A673 (cell line): ENCODE results near the gene HOXD9. TPM values are rescaled to one million over a fixed set of nuclear protein-coding genes. Genes with fewer than 3 reads are reported as not detected.

Experiments
- BruUV-seq: library from RNA; stranded (reverse); fragments of 400-500 nt; replicated peaks from 2 replicates; lab custom pipeline; 2021; lab: Mats Ljungman, UMichigan
- CTCF ChIA-PET: fragments of 300-600 bp; sonication (Branson Sonifier 250); formaldehyde crosslinking; loops from one replicate; lab custom pipeline; 2022; ENCODE audit warnings: antibody characterized with exemption; lab: Charles Lee
- POLR2A ChIA-PET: fragments of 300-600 bp; sonication (Branson Sonifier 250); formaldehyde crosslinking; loops from one replicate; lab custom pipeline; 2022; ENCODE audit warnings: antibody characterized with exemption; ENCODE audit not compliant: low non-redundant PET; lab: Charles Lee
- DNase-seq: peaks from one replicate; pipeline ENCODE4 v3.0.0-alpha.2; 2015; ENCODE audit warnings: low spot score
- H3K27ac ChIP-seq: fragments of 200-600 bp; sonication (generic); 2 replicates; pipeline ENCODE4 v1.5.1; 2016; ENCODE audit warnings: mixed run types, low read depth, mild to moderate bottlenecking, mixed read lengths, antibody characterized with exemption, low read length; ENCODE audit not compliant: poor library complexity, severe bottlenecking
- H3K27me3 ChIP-seq: fragments of 200-600 bp; sonication (generic); replicated peaks from 2 replicates; pipeline ENCODE4 v1.6.1; 2017; ENCODE audit warnings: mixed run types, low read depth, mild to moderate bottlenecking, mixed read lengths, antibody characterized with exemption, low read length; ENCODE audit not compliant: insufficient read depth, poor library complexity
- H3K36me3 ChIP-seq: fragments of 200-600 bp; sonication (generic); 2 replicates; pipeline ENCODE4 v1.6.1; 2016; ENCODE audit warnings: mixed run types, mild to moderate bottlenecking, mixed read lengths, antibody characterized with exemption, low read length; ENCODE audit not compliant: insufficient read depth, poor library complexity, severe bottlenecking
- H3K4me1 ChIP-seq: fragments of 200-600 bp; sonication (generic); 2 replicates; pipeline ENCODE4 v1.6.1; 2017; ENCODE audit warnings: mixed run types, mild to moderate bottlenecking, mixed read lengths, antibody characterized with exemption, low read length; ENCODE audit not compliant: insufficient read depth, poor library complexity, severe bottlenecking
- H3K4me3 ChIP-seq: fragments of 200-600 bp; sonication (generic); 2 replicates; pipeline ENCODE4 v1.5.1; 2016; ENCODE audit warnings: low read depth, mixed run types, mild to moderate bottlenecking, mixed read lengths, low read length; ENCODE audit not compliant: poor library complexity, severe bottlenecking
- H3K9me3 ChIP-seq: fragments of 200-600 bp; sonication (generic); 2 replicates; pipeline ENCODE4 v1.6.1; 2016; ENCODE audit warnings: mixed run types, low read depth, mild to moderate bottlenecking, mixed read lengths, antibody characterized with exemption, low read length; ENCODE audit not compliant: poor library complexity, severe bottlenecking
- CTCF ChIP-seq: fragments of 300-800, 200-600 bp; sonication (generic); conservative IDR thresholded peaks from 2 replicates; pipeline ENCODE4 v1.5.1; 2017; ENCODE audit warnings: low read depth, mild to moderate bottlenecking, antibody characterized with exemption, low read length, moderate library complexity, mixed read lengths
- EZH2 ChIP-seq: fragments of 200-600 bp; sonication (generic); IDR thresholded peaks from 2 replicates; pipeline ENCODE4 v1.6.1; 2017; ENCODE audit warnings: borderline replicate concordance, low read depth, mild to moderate bottlenecking, mixed read lengths, antibody characterized with exemption, low read length; ENCODE audit not compliant: poor library complexity, severe bottlenecking
- intact Hi-C: fragments of 100-400 bp; cut with micrococcal nuclease; formaldehyde crosslinking; loops from one replicate; pipeline ENCODE4 v1.10.0; 2022; ENCODE audit not compliant: unreplicated experiment
- total RNA-seq: library from RNA; stranded (reverse); gene quantifications from 2 replicates; pipeline ENCODE4 v1.2.3, GENCODE V29; 2021

Gene HOXD9
- total RNA-seq, 1 experiment from 2014 or later: 63.0 TPM

- no peaks in the 10 kb centered on the region for H3K27me3 ChIP-seq
- BruUV-seq: no TSS peak
- peak; percentile 91 for DNase-seq
- POLR2A ChIA-PET: interaction anchor here (1.1 kb wide), 1 partner anchor 15 kb away, joined by 4 read pairs; no protein-coding TSS in a partner anchor
- TF ChIP-seq EZH2 (no peak), CTCF (peak; percentile 96)
- peak overlapping the region; percentile 73 for H3K4me3 ChIP-seq
- peaks cover 61% of the 10 kb centered on the region for H3K36me3 ChIP-seq
- H3K27ac ChIP-seq: peak overlapping the region; percentile 88
- no peaks in the 10 kb centered on the region for H3K9me3 ChIP-seq
- intact Hi-C loops: no loop called here
- CTCF ChIA-PET: interaction anchor here (0.5 to 2.4 kb wide), 6 partner anchors 11 to 543 kb away, joined by 3 to 7 read pairs (median 4); partner anchors contain the start of gene HOXD9
- H3K4me1 ChIP-seq: peaks cover 3% of the 10 kb centered on the region
These were observed 11.2 kb upstream of the HOXD9 start for GRCh38 chr2:176111309-176111663.

GRCh38 chr2:176111846-176112374 is 10.6 kb upstream of the HOXD9 start:
- DNase-seq: no peak
- Histone ChIP-seq H3K9me3 (no peaks in the 10 kb centered on the region), H3K4me3 (peak overlapping the region; percentile 73), H3K27ac (peak overlapping the region; percentile 88), H3K4me1 (peaks cover 6% of the 10 kb centered on the region), H3K27me3 (no peaks in the 10 kb centered on the region), H3K36me3 (peaks cover 67% of the 10 kb centered on the region)
- ChIA-PET CTCF (interaction anchor here (0.5 to 2.4 kb wide), 3 partner anchors 10 to 542 kb away, joined by 4 to 7 read pairs (median 5); partner anchors contain the start of gene HOXD9), POLR2A (interaction anchor here (0.6 kb wide), 1 partner anchor 16 kb away, joined by 4 read pairs; no protein-coding TSS in a partner anchor)
- TF ChIP-seq EZH2 (no peak), CTCF (no peak)
- intact Hi-C loops: no loop called here
- BruUV-seq: no TSS peak

- DNase-seq: peak; percentile 39
- intact Hi-C loops: no loop called here
- TF ChIP-seq EZH2 (no peak), CTCF (no peak)
- H3K4me3 ChIP-seq: peak overlapping the region; percentile 73
- peak overlapping the region; percentile 88 for H3K27ac ChIP-seq
- H3K9me3 ChIP-seq: no peaks in the 10 kb centered on the region
- peaks cover 75% of the 10 kb centered on the region for H3K36me3 ChIP-seq
- no TSS peak for BruUV-seq
- peaks cover 13% of the 10 kb centered on the region for H3K4me1 ChIP-seq
- CTCF ChIA-PET: interaction anchor here (1.4 to 2.4 kb wide), 2 partner anchors 9 to 541 kb away, joined by 4 to 7 read pairs; partner anchors contain the start of gene HOXD9
- POLR2A ChIA-PET: no interaction called here
- no peaks in the 10 kb centered on the region for H3K27me3 ChIP-seq
These were observed 9.9 kb upstream of the HOXD9 start for GRCh38 chr2:176112375-176113302.
